ENCODE data around the gene PAAF1. TPM values are rescaled to one million over a fixed set of nuclear protein-coding genes. Genes with fewer than 3 reads are reported as not detected.

The PAAF1 gene
- total RNA-seq, 2 donors from 2014 or later = 31.3 to 74.3 TPM

DNA sequence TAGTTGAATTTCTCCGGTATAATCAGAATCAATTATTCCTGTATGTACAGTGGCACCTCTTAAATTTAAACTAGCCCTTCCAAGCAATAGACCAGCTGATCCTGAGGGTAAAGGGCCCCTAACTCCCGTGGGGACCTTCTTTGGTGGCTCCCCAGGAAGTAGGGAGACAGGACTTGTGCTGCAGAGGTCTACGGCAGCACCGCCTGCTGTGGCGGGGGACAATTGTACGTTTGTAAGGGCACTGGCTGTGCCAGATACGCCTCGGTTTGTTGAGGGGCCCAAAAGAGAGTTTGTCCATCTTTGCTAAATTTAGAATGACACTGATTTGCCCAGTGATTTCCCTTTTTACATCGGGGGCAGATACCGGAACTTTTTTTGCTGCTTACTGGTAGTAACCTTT lies 68.1 kb downstream of the PAAF1 start:
- peaks cover 10% of the 10 kb centered on the region for H3K36me3 Mint-ChIP-seq (ENCODE audit: low read depth)
- Histone ChIP-seq H3K36me3 (ENCODE audit: control insufficient read depth, insufficient read depth, low read length) (no peaks in the 10 kb centered on the region), H3K27me3 (ENCODE audit: control insufficient read depth, insufficient read depth, low read length, poor library complexity, severe bottlenecking) (no peaks in the 10 kb centered on the region), H3K9me3 (ENCODE audit: control insufficient read depth, low read length) (peaks cover 38% of the 10 kb centered on the region), H3K4me1 (ENCODE audit: control insufficient read depth, insufficient read depth, low read length) (no peaks in the 10 kb centered on the region), H3K27ac (ENCODE audit: low read depth, low read length) (no peak overlapping the region), H3K4me3 (ENCODE audit: low read length) (no peak overlapping the region), H3K9ac (ENCODE audit: extremely low read depth, low read length, poor library complexity, severe bottlenecking) (no peak overlapping the region)
- H3K27me3 Mint-ChIP-seq (ENCODE audit: insufficient read depth) = peaks cover 8% of the 10 kb centered on the region
- DNase-seq = no peak
- no peak overlapping the region for H3K4me3 Mint-ChIP-seq
- H3K27ac Mint-ChIP-seq = no peak overlapping the region
- H3K4me1 Mint-ChIP-seq = no peaks in the 10 kb centered on the region
- TF ChIP-seq, protein P1, sequence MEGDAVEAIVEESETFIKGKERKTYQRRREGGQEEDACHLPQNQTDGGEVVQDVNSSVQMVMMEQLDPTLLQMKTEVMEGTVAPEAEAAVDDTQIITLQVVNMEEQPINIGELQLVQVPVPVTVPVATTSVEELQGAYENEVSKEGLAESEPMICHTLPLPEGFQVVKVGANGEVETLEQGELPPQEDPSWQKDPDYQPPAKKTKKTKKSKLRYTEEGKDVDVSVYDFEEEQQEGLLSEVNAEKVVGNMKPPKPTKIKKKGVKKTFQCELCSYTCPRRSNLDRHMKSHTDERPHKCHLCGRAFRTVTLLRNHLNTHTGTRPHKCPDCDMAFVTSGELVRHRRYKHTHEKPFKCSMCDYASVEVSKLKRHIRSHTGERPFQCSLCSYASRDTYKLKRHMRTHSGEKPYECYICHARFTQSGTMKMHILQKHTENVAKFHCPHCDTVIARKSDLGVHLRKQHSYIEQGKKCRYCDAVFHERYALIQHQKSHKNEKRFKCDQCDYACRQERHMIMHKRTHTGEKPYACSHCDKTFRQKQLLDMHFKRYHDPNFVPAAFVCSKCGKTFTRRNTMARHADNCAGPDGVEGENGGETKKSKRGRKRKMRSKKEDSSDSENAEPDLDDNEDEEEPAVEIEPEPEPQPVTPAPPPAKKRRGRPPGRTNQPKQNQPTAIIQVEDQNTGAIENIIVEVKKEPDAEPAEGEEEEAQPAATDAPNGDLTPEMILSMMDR (conservative IDR thresholded peaks at IDR 0.05) = no peak
- WGBS, 2 experiments (ENCODE audit: insufficient coverage in 1 of 2, insufficient read length in 1 of 2) = 87 to 92% methylated on average over 7 to 10 of the region's 10 CpGs
- peaks cover 50% of the 10 kb centered on the region for H3K9me3 Mint-ChIP-seq

DNA sequence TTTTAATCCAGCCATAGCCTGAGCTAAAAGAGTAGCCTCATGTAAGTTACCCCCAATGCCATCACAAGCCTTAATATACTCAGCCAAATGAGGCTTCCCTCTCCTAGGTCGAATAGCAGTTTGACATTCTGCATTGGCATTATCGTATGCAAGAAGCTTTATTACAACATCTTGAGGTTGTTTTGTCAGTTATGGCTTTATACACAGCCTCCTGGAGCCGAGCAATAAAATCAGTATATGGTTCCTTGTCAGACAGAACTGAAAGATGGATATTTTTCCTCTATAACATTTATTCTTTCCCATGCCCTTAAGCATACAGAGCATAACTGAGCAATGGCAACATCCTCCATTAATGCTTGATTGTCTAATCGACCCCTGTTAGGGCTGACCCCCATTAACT lies 68.6 kb downstream of the PAAF1 start:
- no peak overlapping the region for H3K4me3 Mint-ChIP-seq
- H3K9me3 Mint-ChIP-seq = peaks cover 46% of the 10 kb centered on the region
- H3K4me1 Mint-ChIP-seq = no peaks in the 10 kb centered on the region
- TF ChIP-seq, protein P1 (conservative IDR thresholded peaks at IDR 0.05) = no peak
- Histone ChIP-seq H3K36me3 (ENCODE audit: control insufficient read depth, insufficient read depth, low read length) (no peaks in the 10 kb centered on the region), H3K27me3 (ENCODE audit: control insufficient read depth, insufficient read depth, low read length, poor library complexity, severe bottlenecking) (no peaks in the 10 kb centered on the region), H3K4me3 (ENCODE audit: low read length) (no peak overlapping the region), H3K9ac (ENCODE audit: extremely low read depth, low read length, poor library complexity, severe bottlenecking) (no peak overlapping the region), H3K9me3 (ENCODE audit: control insufficient read depth, low read length) (peaks cover 35% of the 10 kb centered on the region), H3K27ac (ENCODE audit: low read depth, low read length) (no peak overlapping the region), H3K4me1 (ENCODE audit: control insufficient read depth, insufficient read depth, low read length) (no peaks in the 10 kb centered on the region)
- DNase-seq = no peak
- H3K36me3 Mint-ChIP-seq (ENCODE audit: low read depth) = peaks cover 10% of the 10 kb centered on the region
- H3K27me3 Mint-ChIP-seq (ENCODE audit: insufficient read depth) = peaks cover 8% of the 10 kb centered on the region
- H3K27ac Mint-ChIP-seq = no peak overlapping the region
- WGBS, 2 experiments (ENCODE audit: insufficient coverage in 1 of 2, insufficient read length in 1 of 2) = 86 to 87% methylated on average over 3 to 4 of the region's 4 CpGs

DNA sequence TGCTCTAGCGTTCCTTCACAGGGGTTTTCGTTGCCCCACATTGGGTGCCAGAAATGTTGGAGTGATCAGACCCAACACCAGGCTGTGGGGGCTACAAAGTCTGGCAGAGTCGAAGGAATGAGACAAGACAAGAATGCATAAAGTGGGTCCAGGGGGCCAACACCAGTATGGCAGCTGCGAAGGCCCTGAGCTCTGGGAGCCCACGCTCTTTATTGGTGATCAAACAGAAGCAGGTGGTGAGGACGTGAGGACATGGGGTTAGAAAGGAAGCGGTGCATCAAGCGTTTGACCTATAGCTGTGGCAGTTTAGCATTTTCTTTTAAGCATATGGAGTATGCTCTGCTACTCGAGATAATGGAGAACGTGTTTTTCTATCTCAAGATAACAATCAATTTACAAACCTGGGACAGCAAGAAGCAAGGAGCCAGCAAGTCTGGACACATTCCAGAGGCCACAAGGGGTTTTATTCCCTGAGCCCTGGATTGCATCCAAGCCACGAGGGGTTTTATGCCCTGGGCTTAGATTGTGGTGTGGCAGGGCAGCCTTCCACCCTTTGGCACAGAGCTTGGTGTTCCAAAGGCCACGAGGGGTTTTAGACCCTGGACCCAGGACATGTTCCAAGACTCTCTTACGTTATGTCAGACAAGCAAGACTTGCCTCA lies 70.1 kb downstream of the PAAF1 start:
- no peak for DNase-seq
- H3K4me3 Mint-ChIP-seq = no peak overlapping the region
- WGBS, 2 experiments (ENCODE audit: insufficient coverage in 1 of 2, insufficient read length in 1 of 2) = 89 to 97% methylated on average over 12 to 13 of the region's 13 CpGs
- Histone ChIP-seq H3K9me3 (ENCODE audit: control insufficient read depth, low read length) (peaks cover 21% of the 10 kb centered on the region), H3K4me3 (ENCODE audit: low read length) (no peak overlapping the region), H3K27me3 (ENCODE audit: control insufficient read depth, insufficient read depth, low read length, poor library complexity, severe bottlenecking) (no peaks in the 10 kb centered on the region), H3K27ac (ENCODE audit: low read depth, low read length) (no peak overlapping the region), H3K9ac (ENCODE audit: extremely low read depth, low read length, poor library complexity, severe bottlenecking) (no peak overlapping the region), H3K4me1 (ENCODE audit: control insufficient read depth, insufficient read depth, low read length) (no peaks in the 10 kb centered on the region), H3K36me3 (ENCODE audit: control insufficient read depth, insufficient read depth, low read length) (no peaks in the 10 kb centered on the region)
- peaks cover 8% of the 10 kb centered on the region for H3K27me3 Mint-ChIP-seq (ENCODE audit: insufficient read depth)
- H3K27ac Mint-ChIP-seq = no peak overlapping the region
- TF ChIP-seq, protein P1 (conservative IDR thresholded peaks at IDR 0.05) = no peak
- H3K4me1 Mint-ChIP-seq = no peaks in the 10 kb centered on the region
- peaks cover 2% of the 10 kb centered on the region for H3K36me3 Mint-ChIP-seq (ENCODE audit: low read depth)
- H3K9me3 Mint-ChIP-seq = peaks cover 30% of the 10 kb centered on the region
